ENCODE data around the gene GLCE.

The GLCE gene

GRCh38 chr15:69314131-69314530 lies 153.7 kb downstream of the GLCE start:
- no peaks in the 10 kb centered on the region for H3K36me3 Mint-ChIP-seq (ENCODE audit: low read depth)
- H3K27me3 Mint-ChIP-seq, result no peaks in the 10 kb centered on the region
- no peaks in the 10 kb centered on the region for H3K9me3 Mint-ChIP-seq
- no peak overlapping the region for H3K27ac Mint-ChIP-seq
- H3K4me1 Mint-ChIP-seq (ENCODE audit: low read depth), result no peaks in the 10 kb centered on the region
- H3K4me3 Mint-ChIP-seq, result no peak overlapping the region

DNA sequence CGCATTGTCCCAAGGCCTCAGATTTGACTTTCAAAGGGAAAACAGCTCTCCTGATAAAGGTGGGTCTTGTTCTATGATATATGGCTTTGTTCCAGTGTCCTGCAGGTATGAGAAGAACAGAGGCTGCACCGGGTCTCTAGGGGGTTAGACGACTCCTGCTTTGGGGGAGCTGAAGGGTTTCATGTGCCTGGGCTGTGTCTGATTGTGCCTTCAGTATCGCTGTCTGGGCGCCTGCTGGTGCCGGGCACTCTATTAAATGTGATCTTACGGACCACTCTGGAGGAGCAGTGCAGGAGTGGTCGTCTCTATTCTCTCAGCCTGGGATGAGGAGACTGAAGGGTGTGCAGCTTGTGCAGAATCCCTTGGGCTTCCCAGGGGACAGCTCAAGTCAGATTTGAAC lies 154.3 kb downstream of the GLCE start:
- Mint-ChIP-seq H3K27ac (no peak overlapping the region), H3K27me3 (no peaks in the 10 kb centered on the region), H3K4me1 (ENCODE audit: low read depth) (peaks cover 2% of the 10 kb centered on the region), H3K4me3 (no peak overlapping the region), H3K9me3 (no peaks in the 10 kb centered on the region), H3K36me3 (ENCODE audit: low read depth) (no peaks in the 10 kb centered on the region)

DNA sequence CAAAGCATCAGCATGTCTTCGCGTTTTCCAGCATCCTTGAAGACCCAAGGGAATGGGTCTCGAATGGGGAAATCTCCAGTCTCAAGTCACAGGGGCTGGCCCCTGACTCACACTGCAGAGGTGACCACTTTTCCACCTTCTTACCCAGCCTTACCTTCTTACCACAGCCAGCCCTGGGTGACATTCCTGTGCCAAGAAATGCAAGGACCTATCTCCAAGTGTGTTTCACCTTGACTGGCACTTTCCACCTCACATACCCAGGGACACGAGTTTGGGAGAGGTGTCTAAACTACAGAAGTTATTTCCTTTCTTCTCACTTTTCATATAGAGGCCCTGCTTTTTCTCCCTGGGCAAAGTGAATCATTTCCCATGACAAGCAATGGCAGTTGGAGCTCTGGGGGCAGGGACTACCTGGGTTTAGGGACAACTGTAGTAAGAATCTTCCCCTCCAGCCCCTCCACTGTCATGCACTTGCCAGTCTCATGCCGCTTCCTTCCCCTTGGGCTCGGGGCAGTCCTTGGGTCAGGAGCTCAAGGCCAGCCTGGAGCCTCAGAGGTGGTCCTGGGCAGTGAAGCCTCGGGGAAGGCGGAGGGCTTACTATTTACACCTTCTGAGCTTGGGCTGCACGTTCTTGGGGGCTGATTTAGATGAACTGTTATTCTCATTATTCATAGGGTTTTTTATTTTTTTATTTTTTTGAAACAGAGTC lies 155.1 kb downstream of the GLCE start:
- Mint-ChIP-seq H3K4me1 (ENCODE audit: low read depth) (peaks cover 9% of the 10 kb centered on the region), H3K27ac (no peak overlapping the region), H3K27me3 (no peaks in the 10 kb centered on the region), H3K4me3 (no peak overlapping the region), H3K9me3 (no peaks in the 10 kb centered on the region), H3K36me3 (ENCODE audit: low read depth) (no peaks in the 10 kb centered on the region)

- Mint-ChIP-seq H3K4me1 (ENCODE audit: low read depth) (peaks cover 16% of the 10 kb centered on the region), H3K9me3 (no peaks in the 10 kb centered on the region), H3K36me3 (ENCODE audit: low read depth) (no peaks in the 10 kb centered on the region), H3K4me3 (no peak overlapping the region), H3K27ac (no peak overlapping the region), H3K27me3 (no peaks in the 10 kb centered on the region)
Measured at GRCh38 chr15:69316291-69316690, 155.9 kb downstream of the GLCE start.

DNA sequence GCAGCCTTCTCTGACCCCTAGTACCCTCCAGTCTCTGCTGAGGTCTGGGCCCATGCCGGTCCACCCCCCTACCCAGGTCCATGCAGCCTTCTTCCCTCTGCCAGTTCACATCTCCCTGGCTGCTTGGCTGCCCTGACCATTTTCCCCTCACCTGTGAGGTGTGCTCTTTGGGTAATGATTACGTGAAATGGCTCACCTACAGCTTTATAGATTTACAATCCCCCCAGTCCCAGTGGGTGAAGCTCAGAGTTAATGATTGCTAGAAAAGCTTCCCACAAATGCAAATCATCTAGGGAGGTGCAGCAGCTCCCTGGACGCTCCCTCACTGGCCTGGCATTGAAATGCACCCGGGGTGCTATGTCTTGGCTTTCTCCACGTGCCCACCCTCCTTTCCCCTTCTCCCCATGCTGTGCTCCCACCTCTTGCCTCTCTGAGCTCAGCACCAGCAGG lies 157.0 kb downstream of the GLCE start:
- Mint-ChIP-seq H3K27me3 (no peaks in the 10 kb centered on the region), H3K4me3 (no peak overlapping the region), H3K36me3 (ENCODE audit: low read depth) (no peaks in the 10 kb centered on the region), H3K4me1 (ENCODE audit: low read depth) (peaks cover 21% of the 10 kb centered on the region), H3K9me3 (no peaks in the 10 kb centered on the region), H3K27ac (no peak overlapping the region)

DNA sequence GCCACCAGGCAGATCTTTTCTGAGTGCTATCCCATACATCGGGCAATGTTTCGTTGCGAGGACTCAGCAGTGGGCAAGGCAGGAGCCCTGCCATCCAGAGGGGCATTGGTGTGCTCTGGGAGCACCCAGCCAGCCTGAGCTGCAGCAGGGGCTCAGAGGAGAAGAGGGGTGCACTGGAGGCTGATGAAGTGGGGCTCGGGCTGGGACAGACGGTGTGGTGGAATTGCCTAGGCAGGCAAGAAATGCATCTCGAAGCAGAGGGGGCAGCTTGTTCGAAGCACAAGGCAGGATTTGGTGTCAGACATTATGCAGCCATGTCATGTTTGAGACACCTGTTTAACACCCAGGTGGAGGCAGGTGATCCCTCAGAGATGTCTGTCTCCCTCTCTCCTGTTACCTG lies 157.6 kb downstream of the GLCE start:
- Mint-ChIP-seq H3K27ac (no peak overlapping the region), H3K36me3 (ENCODE audit: low read depth) (no peaks in the 10 kb centered on the region), H3K4me1 (ENCODE audit: low read depth) (peaks cover 21% of the 10 kb centered on the region), H3K27me3 (no peaks in the 10 kb centered on the region), H3K9me3 (no peaks in the 10 kb centered on the region), H3K4me3 (no peak overlapping the region)

DNA sequence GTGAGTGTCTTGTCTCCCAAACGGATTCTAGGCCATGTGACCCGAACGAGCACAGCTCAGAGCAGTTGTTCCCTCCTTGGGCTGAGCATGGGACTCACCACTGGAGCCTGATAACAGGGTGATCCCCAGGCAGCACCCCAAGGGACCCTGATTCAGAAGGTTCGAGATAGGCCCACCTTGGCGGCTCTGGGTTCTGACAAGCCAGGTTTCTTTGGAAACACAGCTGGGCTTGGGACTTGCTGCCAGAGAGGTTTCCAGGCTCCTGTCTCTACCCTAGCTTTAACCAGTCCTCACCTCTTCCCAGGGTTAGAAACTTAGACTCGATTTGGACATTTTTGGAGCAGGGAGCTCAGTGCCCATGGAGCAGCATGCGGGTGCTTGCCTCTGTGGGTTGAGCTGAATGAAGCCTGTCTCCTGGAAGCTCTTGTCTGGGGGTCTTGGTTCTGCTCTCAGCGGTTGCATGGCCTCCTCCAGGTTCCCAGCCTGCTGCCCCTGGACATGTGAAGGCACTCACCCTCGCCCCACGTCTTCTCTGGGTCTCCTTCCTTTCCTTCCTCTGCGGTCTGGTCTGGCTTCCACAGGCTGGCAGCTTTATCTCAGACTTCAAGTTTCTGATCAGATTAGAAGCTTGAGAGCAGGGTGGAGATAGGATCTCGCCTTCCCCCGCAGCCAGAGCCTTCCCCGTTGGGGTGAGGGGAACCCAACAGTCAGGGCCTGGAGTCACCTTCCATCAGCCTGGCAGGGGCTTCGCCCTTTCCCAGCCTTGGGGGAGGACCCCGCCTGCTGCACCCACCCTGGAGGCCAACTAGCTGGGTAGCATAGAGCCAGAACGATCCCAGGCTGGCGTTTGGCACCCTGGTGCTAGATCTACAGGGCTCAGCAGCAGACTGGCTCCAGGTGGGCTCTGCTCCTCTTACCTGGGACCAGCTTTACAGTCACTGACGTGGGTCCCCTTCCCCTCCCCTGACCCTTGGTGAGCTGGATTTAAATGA lies 159.2 kb downstream of the GLCE start:
- no peak overlapping the region for H3K4me3 Mint-ChIP-seq
- no peaks in the 10 kb centered on the region for H3K9me3 Mint-ChIP-seq
- H3K36me3 Mint-ChIP-seq (ENCODE audit: low read depth), result no peaks in the 10 kb centered on the region
- no peaks in the 10 kb centered on the region for H3K27me3 Mint-ChIP-seq
- H3K27ac Mint-ChIP-seq, result no peak overlapping the region
- H3K4me1 Mint-ChIP-seq (ENCODE audit: low read depth), result peaks cover 21% of the 10 kb centered on the region

GRCh38 chr15:69320977-69321554 lies 160.6 kb downstream of the GLCE start:
- Mint-ChIP-seq H3K27ac (peak overlapping the region; percentile 42), H3K4me3 (no peak overlapping the region), H3K9me3 (no peaks in the 10 kb centered on the region), H3K4me1 (ENCODE audit: low read depth) (peaks cover 21% of the 10 kb centered on the region), H3K36me3 (ENCODE audit: low read depth) (no peaks in the 10 kb centered on the region), H3K27me3 (no peaks in the 10 kb centered on the region)
